Type B pancreatic cell (in vitro differentiated cells): Measurements from ENCODE around the gene NTRK3. TPM values are rescaled to one million over a fixed set of nuclear protein-coding genes. Genes with fewer than 3 reads are reported as not detected.

Experiments used
- DNase-seq: peaks from one replicate; pipeline ENCODE4 v3.0.0; 2021; ENCODE audit warnings: mixed read lengths; ENCODE audit not compliant: unreplicated experiment; ENCODE audit errors: extremely low spot score
- H3K27ac Mint-ChIP-seq: 2 replicates; pipeline ENCODE4 v1.8.0; 2021; ENCODE audit warnings: mild to moderate bottlenecking, mixed read lengths
- H3K27me3 Mint-ChIP-seq: 2 replicates; pipeline ENCODE4 v1.8.0; 2021; ENCODE audit warnings: mixed read lengths
- H3K36me3 Mint-ChIP-seq: 2 replicates; pipeline ENCODE4 v1.8.0; 2021; ENCODE audit warnings: mixed read lengths
- H3K4me1 Mint-ChIP-seq: one replicate; pipeline ENCODE4 v1.8.0; 2021; ENCODE audit warnings: mixed read lengths; ENCODE audit not compliant: unreplicated experiment
- H3K4me3 Mint-ChIP-seq: 2 replicates; pipeline ENCODE4 v1.8.0; 2021; ENCODE audit warnings: mild to moderate bottlenecking, mixed read lengths
- H3K9me3 Mint-ChIP-seq: 2 replicates; pipeline ENCODE4 v1.8.0; 2021; ENCODE audit warnings: mixed read lengths
- total RNA-seq: library from RNA; stranded (reverse); gene quantifications from 2 replicates; pipeline ENCODE4 v1.2.1, GENCODE V29; 2021; ENCODE audit warnings: low replicate concordance
- TF ChIP-seq, protein P1 (sequence below): fragments of 200-600 bp; sonication (generic); conservative IDR thresholded peaks from 2 replicates; pipeline ENCODE4 v1.5.0; 2021; ENCODE audit warnings: antibody characterized with exemption, mild to moderate bottlenecking

Gene NTRK3
- total RNA-seq, 1 donor from 2014 or later = 16.9 TPM

DNA sequence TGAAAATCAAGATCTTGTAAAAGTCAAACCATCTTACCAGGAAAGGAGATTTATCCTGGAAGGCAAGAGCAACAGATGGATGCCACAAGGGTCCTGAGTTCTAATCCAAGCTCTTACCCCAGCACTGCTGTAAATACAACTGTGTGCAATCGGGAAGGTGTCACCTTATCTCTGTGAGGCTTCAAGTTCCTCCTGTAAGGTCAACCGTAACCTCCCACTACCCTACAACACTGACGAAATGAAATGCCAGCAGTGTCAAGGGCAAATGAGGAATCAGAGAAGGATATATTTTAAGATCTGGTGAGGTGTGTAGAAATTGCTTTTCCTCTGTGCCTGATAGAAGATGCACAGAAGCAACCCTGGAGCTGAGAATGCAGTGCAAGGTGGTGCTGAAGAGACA, 207.8 kb downstream of the NTRK3 start:
- Mint-ChIP-seq H3K4me1 (no peaks in the 10 kb centered on the region), H3K9me3 (no peaks in the 10 kb centered on the region), H3K27me3 (peaks cover 22% of the 10 kb centered on the region), H3K36me3 (no peaks in the 10 kb centered on the region), H3K4me3 (no peak overlapping the region), H3K27ac (no peak overlapping the region)
- DNase-seq = no peak
- TF ChIP-seq, protein P1, sequence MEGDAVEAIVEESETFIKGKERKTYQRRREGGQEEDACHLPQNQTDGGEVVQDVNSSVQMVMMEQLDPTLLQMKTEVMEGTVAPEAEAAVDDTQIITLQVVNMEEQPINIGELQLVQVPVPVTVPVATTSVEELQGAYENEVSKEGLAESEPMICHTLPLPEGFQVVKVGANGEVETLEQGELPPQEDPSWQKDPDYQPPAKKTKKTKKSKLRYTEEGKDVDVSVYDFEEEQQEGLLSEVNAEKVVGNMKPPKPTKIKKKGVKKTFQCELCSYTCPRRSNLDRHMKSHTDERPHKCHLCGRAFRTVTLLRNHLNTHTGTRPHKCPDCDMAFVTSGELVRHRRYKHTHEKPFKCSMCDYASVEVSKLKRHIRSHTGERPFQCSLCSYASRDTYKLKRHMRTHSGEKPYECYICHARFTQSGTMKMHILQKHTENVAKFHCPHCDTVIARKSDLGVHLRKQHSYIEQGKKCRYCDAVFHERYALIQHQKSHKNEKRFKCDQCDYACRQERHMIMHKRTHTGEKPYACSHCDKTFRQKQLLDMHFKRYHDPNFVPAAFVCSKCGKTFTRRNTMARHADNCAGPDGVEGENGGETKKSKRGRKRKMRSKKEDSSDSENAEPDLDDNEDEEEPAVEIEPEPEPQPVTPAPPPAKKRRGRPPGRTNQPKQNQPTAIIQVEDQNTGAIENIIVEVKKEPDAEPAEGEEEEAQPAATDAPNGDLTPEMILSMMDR = no peak

DNA sequence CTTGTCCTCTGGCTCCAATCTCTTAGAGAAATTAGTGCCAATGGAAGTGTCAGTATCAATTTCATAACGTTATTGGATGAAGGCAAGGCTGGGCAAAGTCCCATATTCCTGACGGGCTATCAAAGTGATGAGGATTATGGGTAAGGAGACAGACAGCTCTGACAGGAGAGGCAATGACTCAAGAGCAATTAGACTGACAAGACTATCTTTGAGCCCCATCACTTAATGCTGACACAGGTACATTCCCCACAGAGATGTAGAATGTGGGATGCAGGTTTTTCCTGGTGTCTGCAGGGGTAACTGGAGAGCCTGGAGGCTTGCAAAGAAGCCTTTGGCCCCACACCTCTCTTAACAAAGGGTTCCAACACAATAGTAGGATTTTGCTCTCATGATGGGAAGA, 208.3 kb downstream of the NTRK3 start:
- H3K36me3 Mint-ChIP-seq = no peaks in the 10 kb centered on the region
- TF ChIP-seq, protein P1 = no peak
- H3K27ac Mint-ChIP-seq = no peak overlapping the region
- H3K4me1 Mint-ChIP-seq = no peaks in the 10 kb centered on the region
- DNase-seq = no peak
- H3K4me3 Mint-ChIP-seq = no peak overlapping the region
- H3K27me3 Mint-ChIP-seq = peaks cover 22% of the 10 kb centered on the region
- no peaks in the 10 kb centered on the region for H3K9me3 Mint-ChIP-seq

DNA sequence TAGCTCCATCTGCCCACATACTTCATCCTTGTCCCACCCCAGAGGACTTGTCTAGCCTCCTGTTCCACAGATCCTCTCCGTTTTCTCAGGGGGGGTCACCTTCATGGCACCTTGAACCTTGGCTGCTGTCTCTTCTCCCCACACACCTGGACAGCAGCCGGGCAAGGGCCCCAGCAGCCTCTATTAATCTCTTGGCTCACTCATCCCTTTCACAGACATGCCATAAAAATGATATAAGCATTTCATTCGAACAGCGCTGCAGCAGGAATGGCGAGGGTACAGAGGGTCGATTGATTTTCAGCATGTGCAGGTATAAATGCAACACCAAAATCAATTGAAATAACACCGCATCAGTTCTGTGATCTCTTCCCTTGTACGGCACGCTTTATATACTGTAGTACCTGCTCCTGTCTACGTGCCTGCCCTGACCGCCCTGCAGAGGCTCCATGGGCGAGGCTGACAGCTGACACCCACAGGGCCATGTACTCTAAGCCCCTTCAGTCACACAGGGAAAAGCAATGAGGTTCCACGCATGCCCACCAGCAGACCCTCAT, 209.9 kb downstream of the NTRK3 start:
- H3K27ac Mint-ChIP-seq = no peak overlapping the region
- no peak for DNase-seq
- no peak overlapping the region for H3K4me3 Mint-ChIP-seq
- no peaks in the 10 kb centered on the region for H3K36me3 Mint-ChIP-seq
- no peaks in the 10 kb centered on the region for H3K4me1 Mint-ChIP-seq
- H3K27me3 Mint-ChIP-seq = peaks cover 20% of the 10 kb centered on the region
- no peaks in the 10 kb centered on the region for H3K9me3 Mint-ChIP-seq
- TF ChIP-seq, protein P1 = no peak

DNA sequence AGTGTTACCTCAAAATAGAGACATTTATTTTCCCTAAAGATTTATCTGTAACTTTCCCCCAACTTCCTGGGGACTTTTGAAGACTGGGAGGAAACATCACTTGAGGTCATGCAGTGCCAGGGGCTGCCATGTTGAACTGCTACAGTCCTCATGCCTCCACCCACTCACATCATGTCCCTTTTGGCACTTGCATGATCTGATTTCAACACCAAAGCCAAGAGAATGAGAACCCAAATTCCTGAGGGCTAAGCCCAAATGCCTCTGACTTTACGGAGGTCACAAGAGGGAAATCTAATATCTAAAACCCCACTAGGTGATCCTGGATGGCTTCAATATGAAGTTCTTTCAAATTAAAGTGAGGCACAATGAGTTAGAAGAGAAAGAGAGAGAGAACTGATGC, 213.1 kb downstream of the NTRK3 start:
- Mint-ChIP-seq H3K27ac (no peak overlapping the region), H3K4me1 (no peaks in the 10 kb centered on the region), H3K9me3 (no peaks in the 10 kb centered on the region), H3K27me3 (peaks cover 21% of the 10 kb centered on the region), H3K36me3 (no peaks in the 10 kb centered on the region), H3K4me3 (no peak overlapping the region)
- TF ChIP-seq, protein P1 = no peak
- DNase-seq = no peak

DNA sequence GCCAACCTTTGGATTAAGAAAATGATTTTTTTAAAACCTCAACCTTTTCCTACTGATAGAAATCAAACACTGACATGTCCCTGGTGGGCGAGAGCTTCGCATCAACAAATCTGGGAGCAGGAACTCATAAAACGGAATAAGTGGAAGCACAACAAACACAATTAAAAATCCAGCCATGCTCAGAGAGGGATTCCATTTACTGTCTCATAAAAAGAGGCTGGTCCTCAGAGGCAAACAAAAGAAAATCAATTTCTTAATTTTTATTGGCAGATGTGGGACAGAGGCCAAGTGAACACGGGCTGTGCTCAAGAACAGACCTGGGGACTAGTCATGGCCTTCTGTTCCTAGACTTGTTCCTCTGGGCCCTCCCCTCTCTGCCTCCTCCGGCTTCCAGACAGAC, 214.5 kb downstream of the NTRK3 start:
- Mint-ChIP-seq H3K27ac (no peak overlapping the region), H3K4me3 (no peak overlapping the region), H3K27me3 (peaks cover 28% of the 10 kb centered on the region), H3K36me3 (no peaks in the 10 kb centered on the region), H3K9me3 (no peaks in the 10 kb centered on the region), H3K4me1 (no peaks in the 10 kb centered on the region)
- TF ChIP-seq, protein P1 = no peak
- DNase-seq = no peak

DNA sequence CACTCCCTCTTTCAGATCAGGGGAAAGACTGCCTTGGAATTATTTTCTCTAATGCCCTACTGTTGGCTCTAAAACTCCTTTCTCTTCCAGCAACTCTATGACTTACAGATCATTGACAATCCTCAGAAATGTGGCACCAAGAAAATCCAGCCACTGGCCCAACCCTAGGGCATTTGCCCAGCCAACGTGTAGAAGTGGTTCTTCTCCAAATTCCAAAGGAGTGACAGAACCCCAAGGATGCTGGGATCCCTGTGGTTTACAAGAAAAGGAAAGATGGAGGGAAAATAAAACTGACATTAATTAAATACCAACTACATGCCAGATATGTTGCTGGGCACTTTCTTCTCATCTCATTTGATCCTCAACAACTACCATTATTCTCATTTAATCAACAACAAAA, 216.0 kb downstream of the NTRK3 start:
- Mint-ChIP-seq H3K4me1 (no peaks in the 10 kb centered on the region), H3K27me3 (peaks cover 37% of the 10 kb centered on the region), H3K27ac (no peak overlapping the region), H3K36me3 (no peaks in the 10 kb centered on the region), H3K4me3 (no peak overlapping the region), H3K9me3 (no peaks in the 10 kb centered on the region)
- TF ChIP-seq, protein P1 = no peak
- no peak for DNase-seq
